ENCODE results near the gene UROS.

Gene UROS

DNA sequence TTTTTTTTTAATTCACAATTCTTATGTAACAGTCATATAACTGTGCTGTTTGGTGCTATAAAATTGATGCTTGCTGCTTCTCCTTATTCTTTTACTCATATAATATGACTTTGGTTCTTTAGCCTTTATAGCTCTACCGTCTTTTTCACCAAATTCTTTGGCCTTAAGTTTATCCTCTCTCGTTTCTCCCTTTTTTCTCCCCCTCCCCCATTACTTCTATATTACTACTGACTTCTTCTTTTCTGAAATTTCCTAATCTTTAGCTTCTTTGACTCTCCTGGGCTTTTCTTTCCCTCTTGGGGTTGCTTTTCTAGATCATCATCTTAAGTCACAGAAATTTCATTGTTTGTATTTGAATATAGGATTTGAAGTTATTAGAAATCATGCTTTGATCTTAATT, 4.1 kb upstream of the UROS start:
- no peak for TF ChIP-seq SP1 (IDR thresholded peaks at IDR 0.05)
- DNase-seq (ENCODE audit: extremely low spot score): no peak
- ChIA-PET POLR2A (no interaction called here), CTCF (no interaction called here)

DNA sequence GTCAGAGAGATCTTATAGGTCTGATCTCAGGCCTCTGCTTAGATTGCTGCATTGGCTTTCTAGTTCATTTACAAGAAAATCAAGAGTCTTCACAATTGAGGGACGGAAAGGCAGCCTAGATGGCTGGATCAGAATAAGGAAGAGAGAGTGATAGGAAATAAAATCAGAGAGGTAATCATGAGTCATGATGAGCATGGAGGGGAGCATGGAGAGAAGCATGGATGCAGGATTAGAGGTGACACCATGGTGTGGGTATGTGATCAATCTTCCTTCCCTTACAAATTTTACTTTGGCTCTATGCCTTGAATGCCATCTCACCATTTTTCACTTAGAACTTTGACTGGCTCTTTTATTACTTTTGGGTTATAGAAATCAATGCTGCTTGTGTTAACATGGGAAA, 1.7 kb upstream of the UROS start:
- ChIA-PET CTCF (no interaction called here), POLR2A (no interaction called here)
- DNase-seq (ENCODE audit: extremely low spot score): no peak
- TF ChIP-seq FOXK2 (IDR thresholded peaks at IDR 0.05): no peak
- TF ChIP-seq, protein P1, sequence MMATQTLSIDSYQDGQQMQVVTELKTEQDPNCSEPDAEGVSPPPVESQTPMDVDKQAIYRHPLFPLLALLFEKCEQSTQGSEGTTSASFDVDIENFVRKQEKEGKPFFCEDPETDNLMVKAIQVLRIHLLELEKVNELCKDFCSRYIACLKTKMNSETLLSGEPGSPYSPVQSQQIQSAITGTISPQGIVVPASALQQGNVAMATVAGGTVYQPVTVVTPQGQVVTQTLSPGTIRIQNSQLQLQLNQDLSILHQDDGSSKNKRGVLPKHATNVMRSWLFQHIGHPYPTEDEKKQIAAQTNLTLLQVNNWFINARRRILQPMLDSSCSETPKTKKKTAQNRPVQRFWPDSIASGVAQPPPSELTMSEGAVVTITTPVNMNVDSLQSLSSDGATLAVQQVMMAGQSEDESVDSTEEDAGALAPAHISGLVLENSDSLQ (IDR thresholded peaks at IDR 0.05): peak; percentile 28; the same call in 1 of the 2 replicates

DNA sequence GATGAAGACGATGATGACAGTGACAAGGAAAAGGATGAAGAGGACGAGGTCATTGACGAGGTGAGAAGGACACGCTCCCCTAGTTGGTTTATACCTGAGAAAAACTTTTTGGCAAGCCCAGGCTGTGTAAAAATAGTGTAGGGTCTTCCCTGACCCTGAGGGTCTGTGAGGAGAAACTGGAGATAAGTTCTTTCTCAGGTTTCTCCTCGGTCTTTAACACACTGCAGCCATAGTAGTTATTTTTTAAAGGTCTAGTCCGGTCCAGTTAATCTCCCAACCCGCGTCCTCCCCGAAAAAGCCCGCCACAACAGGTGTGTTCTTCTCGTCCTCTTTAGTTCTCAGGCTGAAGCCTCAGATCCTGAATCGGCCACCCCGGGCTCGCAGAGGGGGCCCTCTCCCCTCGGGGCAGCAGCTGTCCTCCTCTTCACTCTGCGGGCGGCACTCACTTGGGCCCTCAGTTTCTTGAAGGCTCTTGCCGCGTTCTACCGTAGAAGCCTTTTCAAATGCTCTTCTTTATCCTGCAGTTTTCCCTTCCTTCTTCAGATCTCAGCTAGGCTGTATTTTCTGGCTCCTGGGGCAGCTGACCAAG, 699 bp upstream of the UROS start:
- CTCF ChIA-PET: no interaction called here
- no peak for DNase-seq (ENCODE audit: extremely low spot score)
- POLR2A ChIA-PET: interaction anchor here (1.0 to 1.7 kb wide), 5 partner anchors 9 to 104 kb away, joined by 3 to 7 read pairs (median 6); partner anchors contain the start of gene EDRF1
- TF ChIP-seq LEF1 (IDR thresholded peaks at IDR 0.05; ENCODE audit: borderline replicate concordance): no peak
- TF ChIP-seq SP1 (IDR thresholded peaks at IDR 0.05): no peak
- TF ChIP-seq CTBP1 (IDR thresholded peaks at IDR 0.05; ENCODE audit: borderline replicate concordance): no peak
- TF ChIP-seq, protein P1 (IDR thresholded peaks at IDR 0.05): no peak
- TF ChIP-seq FOXA1 (IDR thresholded peaks at IDR 0.05): no peak
- no peak for TF ChIP-seq ARNT (IDR thresholded peaks at IDR 0.05)
- no peak for TF ChIP-seq FOXM1 (IDR thresholded peaks at IDR 0.05; ENCODE audit: borderline replicate concordance)
- no peak for TF ChIP-seq SUZ12 (IDR thresholded peaks at IDR 0.05)
- TF ChIP-seq L3MBTL2 (conservative IDR thresholded peaks at IDR 0.05): no peak
- TF ChIP-seq ELF4 (IDR thresholded peaks at IDR 0.05): no peak
- no peak for TF ChIP-seq NFRKB (IDR thresholded peaks at IDR 0.05)
- no peak for TF ChIP-seq ZNF384 (IDR thresholded peaks at IDR 0.05)
- TF ChIP-seq FOXK2 (IDR thresholded peaks at IDR 0.05): no peak
- no peak for TF ChIP-seq HDGF (IDR thresholded peaks at IDR 0.05; ENCODE audit: borderline replicate concordance)
- no peak for TF ChIP-seq BHLHE40 (IDR thresholded peaks at IDR 0.05; ENCODE audit: borderline replicate concordance)
- TF ChIP-seq TARDBP (IDR thresholded peaks at IDR 0.05): no peak

- TF ChIP-seq LEF1 (IDR thresholded peaks at IDR 0.05; ENCODE audit: borderline replicate concordance): no peak
- TF ChIP-seq ZNF384 (IDR thresholded peaks at IDR 0.05): no peak
- TF ChIP-seq TARDBP (IDR thresholded peaks at IDR 0.05): no peak
- TF ChIP-seq HDGF (IDR thresholded peaks at IDR 0.05; ENCODE audit: borderline replicate concordance): no peak
- TF ChIP-seq BHLHE40 (IDR thresholded peaks at IDR 0.05; ENCODE audit: borderline replicate concordance): no peak
- TF ChIP-seq FOXM1 (IDR thresholded peaks at IDR 0.05; ENCODE audit: borderline replicate concordance): no peak
- TF ChIP-seq, protein P1 (IDR thresholded peaks at IDR 0.05): no peak
- TF ChIP-seq ELF4 (IDR thresholded peaks at IDR 0.05): no peak
- no peak for TF ChIP-seq ARNT (IDR thresholded peaks at IDR 0.05)
- TF ChIP-seq FOXA1 (IDR thresholded peaks at IDR 0.05): no peak
- no peak for TF ChIP-seq FOXK2 (IDR thresholded peaks at IDR 0.05)
- POLR2A ChIA-PET: no interaction called here
- CTCF ChIA-PET: no interaction called here
- DNase-seq (ENCODE audit: extremely low spot score): no peak
Measured at GRCh38 chr10:125820701-125821100, 2.4 kb downstream of the UROS start.

DNA sequence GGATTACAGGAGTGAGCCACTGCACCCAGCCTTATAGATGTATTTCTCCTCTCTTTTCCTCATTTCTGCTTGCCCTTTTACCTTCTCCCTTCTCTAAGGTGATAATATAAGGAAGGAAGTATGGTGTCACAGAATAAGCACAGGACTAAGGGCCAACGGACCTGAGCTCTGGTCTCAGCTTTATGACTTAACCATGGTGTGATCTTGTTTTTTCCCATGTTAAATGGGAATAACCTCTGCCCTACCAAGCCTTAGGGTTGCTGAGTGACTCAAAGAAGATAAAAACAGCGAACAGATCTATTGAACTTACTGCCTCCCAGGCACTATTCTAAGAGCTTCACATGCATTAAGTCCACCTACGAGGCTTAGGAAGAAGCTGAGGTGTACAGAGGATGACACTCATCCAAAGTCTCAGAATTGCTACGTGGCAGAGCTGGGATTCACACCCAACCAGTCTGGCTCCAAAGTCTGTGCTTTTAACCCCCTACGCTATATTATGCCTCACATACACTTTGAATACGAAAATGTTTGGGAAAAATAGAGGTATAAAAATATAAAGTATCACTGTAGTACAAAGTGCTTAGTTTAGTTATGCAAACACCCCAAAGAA, 5.6 kb downstream of the UROS start:
- CTCF ChIA-PET: no interaction called here
- POLR2A ChIA-PET: no interaction called here
- DNase-seq (ENCODE audit: extremely low spot score): no peak
- TF ChIP-seq ELF4 (IDR thresholded peaks at IDR 0.05) (no peak), FOXA1 (IDR thresholded peaks at IDR 0.05) (no peak), SP1 (IDR thresholded peaks at IDR 0.05) (no peak), L3MBTL2 (conservative IDR thresholded peaks at IDR 0.05) (no peak), SUZ12 (IDR thresholded peaks at IDR 0.05) (no peak), NFRKB (IDR thresholded peaks at IDR 0.05) (no peak), FOXK2 (IDR thresholded peaks at IDR 0.05) (no peak), HDGF (IDR thresholded peaks at IDR 0.05; ENCODE audit: borderline replicate concordance) (no peak), CTBP1 (IDR thresholded peaks at IDR 0.05; ENCODE audit: borderline replicate concordance) (no peak), BHLHE40 (IDR thresholded peaks at IDR 0.05; ENCODE audit: borderline replicate concordance) (no peak)

DNA sequence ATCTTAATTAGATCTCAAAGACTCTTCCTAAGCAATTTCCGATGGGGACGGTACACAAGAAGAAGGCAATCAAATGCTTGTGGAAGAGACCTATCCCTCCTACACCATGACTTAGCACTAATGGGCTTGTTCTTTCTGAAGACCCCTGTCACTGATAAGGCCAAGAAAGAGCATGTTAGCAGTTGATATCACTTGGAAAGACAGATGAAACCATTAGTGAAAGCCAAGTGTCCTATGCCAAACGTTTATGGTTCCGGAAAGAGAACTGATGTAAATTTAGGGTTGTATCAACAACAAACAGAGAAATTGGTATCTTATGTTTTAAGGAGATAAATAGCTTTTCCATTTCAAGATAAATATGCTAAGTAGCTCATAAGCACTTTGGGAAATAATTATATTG, 6.5 kb downstream of the UROS start:
- TF ChIP-seq, protein P1 (IDR thresholded peaks at IDR 0.05): no peak
- no peak for TF ChIP-seq FOXK2 (IDR thresholded peaks at IDR 0.05)
- no peak for TF ChIP-seq HDGF (IDR thresholded peaks at IDR 0.05; ENCODE audit: borderline replicate concordance)
- TF ChIP-seq FOXA1 (IDR thresholded peaks at IDR 0.05): no peak
- POLR2A ChIA-PET: no interaction called here
- CTCF ChIA-PET: no interaction called here
- DNase-seq (ENCODE audit: extremely low spot score): no peak
